Measurements from ENCODE around the gene ERO1A.
A peak's percentile ranks its signal among the peaks of the same experiment; 100 is the strongest.

ERO1A gene

GRCh38 chr14:52711666-52712065 is 16.3 kb upstream of the ERO1A start:
- no peak for TF ChIP-seq ZNF274 (IDR thresholded peaks at IDR 0.05; ENCODE audit: low read depth, low read length)
- no peak overlapping the region for H3K4me3 ChIP-seq (ENCODE audit: low read length)

GRCh38 chr14:52706724-52707706 is 11.7 kb upstream of the ERO1A start, which contains the start of gene PSMC6:
PSMC6 (plus strand) TSS chr14:52707200; CDS start chr14:52707220, 20 bp downstream.
- H3K4me3 ChIP-seq (ENCODE audit: low read length), result peak within 1 kb of the TSS; percentile 79
- no peak for TF ChIP-seq ZNF274 (IDR thresholded peaks at IDR 0.05; ENCODE audit: low read depth, low read length)

- TF ChIP-seq ZNF274 (IDR thresholded peaks at IDR 0.05; ENCODE audit: low read depth, low read length), result no peak
- peak overlapping the region; percentile 79 for H3K4me3 ChIP-seq (ENCODE audit: low read length)
Measured at GRCh38 chr14:52706286-52706685, 10.9 kb upstream of the ERO1A start.

GRCh38 chr14:52703664-52704063 is 8.3 kb upstream of the ERO1A start:
- no peak for TF ChIP-seq ZNF274 (IDR thresholded peaks at IDR 0.05; ENCODE audit: low read depth, low read length)

GRCh38 chr14:52703225-52703624 is 7.9 kb upstream of the ERO1A start:
- H3K4me3 ChIP-seq (ENCODE audit: low read length), result no peak overlapping the region
- no peak for TF ChIP-seq ZNF274 (IDR thresholded peaks at IDR 0.05; ENCODE audit: low read depth, low read length)

More at GRCh38 chr14:52703664-52704063, 8.3 kb upstream of the ERO1A start:
- H3K4me3 ChIP-seq (ENCODE audit: low read length), result no peak overlapping the region

GRCh38 chr14:52701223-52701622 is 5.9 kb upstream of the ERO1A start:
- TF ChIP-seq ZNF274 (IDR thresholded peaks at IDR 0.05; ENCODE audit: low read depth, low read length), result no peak
- no peak overlapping the region for H3K4me3 ChIP-seq (ENCODE audit: low read length)

- no peak for TF ChIP-seq ZNF274 (IDR thresholded peaks at IDR 0.05; ENCODE audit: low read depth, low read length)
- no peak overlapping the region for H3K4me3 ChIP-seq (ENCODE audit: low read length)
Measured at GRCh38 chr14:52700701-52701172, 5.4 kb upstream of the ERO1A start.

- no peak for TF ChIP-seq ZNF274 (IDR thresholded peaks at IDR 0.05; ENCODE audit: low read depth, low read length)
- H3K4me3 ChIP-seq (ENCODE audit: low read length), result peak overlapping the region; percentile 81
Measured at GRCh38 chr14:52694761-52695480, 437 bp downstream of the ERO1A start.

- TF ChIP-seq ZNF274 (IDR thresholded peaks at IDR 0.05; ENCODE audit: low read depth, low read length), result no peak
- no peak overlapping the region for H3K4me3 ChIP-seq (ENCODE audit: low read length)
Measured at GRCh38 chr14:52693532-52693931, 1.8 kb downstream of the ERO1A start.

- TF ChIP-seq ZNF274 (IDR thresholded peaks at IDR 0.05; ENCODE audit: low read depth, low read length), result no peak
- H3K4me3 ChIP-seq (ENCODE audit: low read length), result no peak overlapping the region
Measured at GRCh38 chr14:52693036-52693435, 2.3 kb downstream of the ERO1A start.

GRCh38 chr14:52692248-52692962 is 3.0 kb downstream of the ERO1A start:
- no peak overlapping the region for H3K4me3 ChIP-seq (ENCODE audit: low read length)
- TF ChIP-seq ZNF274 (IDR thresholded peaks at IDR 0.05; ENCODE audit: low read depth, low read length), result no peak

GRCh38 chr14:52690983-52691760 is 4.2 kb downstream of the ERO1A start:
- no peak for TF ChIP-seq ZNF274 (IDR thresholded peaks at IDR 0.05; ENCODE audit: low read depth, low read length)
- H3K4me3 ChIP-seq (ENCODE audit: low read length), result no peak overlapping the region

GRCh38 chr14:52686176-52686575 is 9.2 kb downstream of the ERO1A start:
- no peak overlapping the region for H3K4me3 ChIP-seq (ENCODE audit: low read length)
- TF ChIP-seq ZNF274 (IDR thresholded peaks at IDR 0.05; ENCODE audit: low read depth, low read length), result no peak

All from GM08714 (cell line).